ENCODE results near the gene INTS3.

The INTS3 gene

GRCh38 chr1:153727463-153728304 is at the start of gene INTS3:
Gene INTS3, plus strand, starts transcription at chr1:153728050. Its CDS starts 585 bp downstream, at chr1:153728635.
- Mint-ChIP-seq H3K4me1 (peaks cover 31% of the 10 kb centered on the region), H3K36me3 (ENCODE audit: insufficient read depth) (peaks cover 13% of the 10 kb centered on the region), H3K4me3 (peak within 1 kb of the TSS; percentile 92), H3K27me3 (no peaks in the 10 kb centered on the region), H3K9me3 (no peaks in the 10 kb centered on the region), H3K27ac (ENCODE audit: low read depth) (peak within 1 kb of the TSS; percentile 98)
- ATAC-seq (replicated peaks; ENCODE audit: extremely low read depth, poor library complexity, severe bottlenecking) (peak; percentile 99), DNase-seq (ENCODE audit: low spot score in 2 of 2) (peak; percentile 95 to 99)

GRCh38 chr1:153678519-153679336 is 49.1 kb upstream of the INTS3 start, which contains the start of gene NPR1:
Gene NPR1, plus strand, starts transcription at chr1:153678688. Its CDS starts 421 bp downstream, at chr1:153679109.
- peak; percentile 67 for ATAC-seq (replicated peaks; ENCODE audit: extremely low read depth, poor library complexity, severe bottlenecking)
- peaks cover 70% of the 10 kb centered on the region for H3K27me3 Mint-ChIP-seq
- peak within 1 kb of the TSS; percentile 68 for H3K4me3 Mint-ChIP-seq
- no peaks in the 10 kb centered on the region for H3K36me3 Mint-ChIP-seq (ENCODE audit: insufficient read depth)
- DNase-seq (ENCODE audit: low spot score in 2 of 2), result peak in 1 of 2 donors; percentile 16
- H3K27ac Mint-ChIP-seq (ENCODE audit: low read depth), result peak within 1 kb of the TSS; percentile 87
- H3K4me1 Mint-ChIP-seq, result peaks cover 27% of the 10 kb centered on the region
- H3K9me3 Mint-ChIP-seq, result no peaks in the 10 kb centered on the region

- H3K27me3 Mint-ChIP-seq, result peaks cover 78% of the 10 kb centered on the region
- no peaks in the 10 kb centered on the region for H3K9me3 Mint-ChIP-seq
These were observed 48.3 kb upstream of the INTS3 start for GRCh38 chr1:153679337-153680119.

GRCh38 chr1:153680120-153680403 is 47.8 kb upstream of the INTS3 start:
- Mint-ChIP-seq H3K4me3 (peak overlapping the region; percentile 68), H3K27me3 (peaks cover 81% of the 10 kb centered on the region), H3K36me3 (ENCODE audit: insufficient read depth) (no peaks in the 10 kb centered on the region), H3K27ac (ENCODE audit: low read depth) (no peak overlapping the region), H3K4me1 (peaks cover 27% of the 10 kb centered on the region), H3K9me3 (no peaks in the 10 kb centered on the region)
- no peak for ATAC-seq (replicated peaks; ENCODE audit: extremely low read depth, poor library complexity, severe bottlenecking)
- no peak for DNase-seq (ENCODE audit: low spot score in 2 of 2)

More at GRCh38 chr1:153679337-153680119, 48.3 kb upstream of the INTS3 start:
- DNase-seq (ENCODE audit: low spot score in 2 of 2), result peak in 1 of 2 donors; percentile 19
- ATAC-seq (replicated peaks; ENCODE audit: extremely low read depth, poor library complexity, severe bottlenecking), result peak; percentile 45
- H3K27ac Mint-ChIP-seq (ENCODE audit: low read depth), result no peak overlapping the region
- H3K4me3 Mint-ChIP-seq, result peak overlapping the region; percentile 68
- H3K4me1 Mint-ChIP-seq, result peaks cover 27% of the 10 kb centered on the region
- no peaks in the 10 kb centered on the region for H3K36me3 Mint-ChIP-seq (ENCODE audit: insufficient read depth)

GRCh38 chr1:153682730-153683129 is 45.1 kb upstream of the INTS3 start:
- H3K27ac Mint-ChIP-seq (ENCODE audit: low read depth), result no peak overlapping the region
- ATAC-seq (replicated peaks; ENCODE audit: extremely low read depth, poor library complexity, severe bottlenecking) (no peak), DNase-seq (ENCODE audit: low spot score in 2 of 2) (no peak)
- peaks cover 85% of the 10 kb centered on the region for H3K27me3 Mint-ChIP-seq
- no peaks in the 10 kb centered on the region for H3K9me3 Mint-ChIP-seq
- H3K4me3 Mint-ChIP-seq, result no peak overlapping the region
- no peaks in the 10 kb centered on the region for H3K36me3 Mint-ChIP-seq (ENCODE audit: insufficient read depth)
- H3K4me1 Mint-ChIP-seq, result peaks cover 23% of the 10 kb centered on the region

- DNase-seq (ENCODE audit: low spot score in 2 of 2) (no peak), ATAC-seq (replicated peaks; ENCODE audit: extremely low read depth, poor library complexity, severe bottlenecking) (no peak)
- Mint-ChIP-seq H3K27ac (ENCODE audit: low read depth) (no peak overlapping the region), H3K27me3 (peaks cover 85% of the 10 kb centered on the region), H3K4me3 (no peak overlapping the region), H3K9me3 (no peaks in the 10 kb centered on the region), H3K36me3 (ENCODE audit: insufficient read depth) (no peaks in the 10 kb centered on the region), H3K4me1 (peaks cover 12% of the 10 kb centered on the region)
These were observed 44.0 kb upstream of the INTS3 start for GRCh38 chr1:153683854-153684253.

- H3K9me3 Mint-ChIP-seq, result no peaks in the 10 kb centered on the region
- H3K4me1 Mint-ChIP-seq, result peaks cover 7% of the 10 kb centered on the region
- peaks cover 79% of the 10 kb centered on the region for H3K27me3 Mint-ChIP-seq
- H3K4me3 Mint-ChIP-seq, result no peak overlapping the region
- no peak for DNase-seq (ENCODE audit: low spot score in 2 of 2)
- no peak overlapping the region for H3K27ac Mint-ChIP-seq (ENCODE audit: low read depth)
- ATAC-seq (replicated peaks; ENCODE audit: extremely low read depth, poor library complexity, severe bottlenecking), result no peak
- no peaks in the 10 kb centered on the region for H3K36me3 Mint-ChIP-seq (ENCODE audit: insufficient read depth)
These were observed 43.0 kb upstream of the INTS3 start for GRCh38 chr1:153684892-153685291.

GRCh38 chr1:153685544-153686340 is 42.1 kb upstream of the INTS3 start:
- Mint-ChIP-seq H3K36me3 (ENCODE audit: insufficient read depth) (no peaks in the 10 kb centered on the region), H3K9me3 (no peaks in the 10 kb centered on the region), H3K4me1 (no peaks in the 10 kb centered on the region), H3K27me3 (peaks cover 70% of the 10 kb centered on the region), H3K4me3 (no peak overlapping the region), H3K27ac (ENCODE audit: low read depth) (no peak overlapping the region)
- ATAC-seq (replicated peaks; ENCODE audit: extremely low read depth, poor library complexity, severe bottlenecking) (no peak), DNase-seq (ENCODE audit: low spot score in 2 of 2) (no peak)

- no peak for DNase-seq (ENCODE audit: low spot score in 2 of 2)
- Mint-ChIP-seq H3K9me3 (no peaks in the 10 kb centered on the region), H3K4me3 (no peak overlapping the region), H3K36me3 (ENCODE audit: insufficient read depth) (no peaks in the 10 kb centered on the region), H3K27ac (ENCODE audit: low read depth) (no peak overlapping the region), H3K27me3 (peaks cover 53% of the 10 kb centered on the region), H3K4me1 (no peaks in the 10 kb centered on the region)
- ATAC-seq (replicated peaks; ENCODE audit: extremely low read depth, poor library complexity, severe bottlenecking), result no peak
These were observed 40.3 kb upstream of the INTS3 start for GRCh38 chr1:153687346-153688125.

GRCh38 chr1:153688276-153688675 is 39.6 kb upstream of the INTS3 start:
- DNase-seq (ENCODE audit: low spot score in 2 of 2) (no peak), ATAC-seq (replicated peaks; ENCODE audit: extremely low read depth, poor library complexity, severe bottlenecking) (no peak)
- H3K9me3 Mint-ChIP-seq, result no peaks in the 10 kb centered on the region
- H3K27me3 Mint-ChIP-seq, result peaks cover 45% of the 10 kb centered on the region
- H3K4me1 Mint-ChIP-seq, result no peaks in the 10 kb centered on the region
- no peaks in the 10 kb centered on the region for H3K36me3 Mint-ChIP-seq (ENCODE audit: insufficient read depth)
- no peak overlapping the region for H3K27ac Mint-ChIP-seq (ENCODE audit: low read depth)
- no peak overlapping the region for H3K4me3 Mint-ChIP-seq

- Mint-ChIP-seq H3K36me3 (ENCODE audit: insufficient read depth) (no peaks in the 10 kb centered on the region), H3K4me1 (no peaks in the 10 kb centered on the region), H3K27me3 (peaks cover 40% of the 10 kb centered on the region), H3K9me3 (no peaks in the 10 kb centered on the region), H3K4me3 (no peak overlapping the region), H3K27ac (ENCODE audit: low read depth) (no peak overlapping the region)
- no peak for DNase-seq (ENCODE audit: low spot score in 2 of 2)
- ATAC-seq (replicated peaks; ENCODE audit: extremely low read depth, poor library complexity, severe bottlenecking), result no peak
These were observed 39.0 kb upstream of the INTS3 start for GRCh38 chr1:153688736-153689328.
